Testis (tissue), 2 donors: Measurements from ENCODE around the gene RPE.

Experiments
- CTCF ChIP-seq, 3 experiments: fragments of 450-650 bp in 2 of 3; fragments of 200-600 bp in 1 of 3; sonication (generic) in 1 of 3; IDR thresholded peaks; one replicate each; pipeline ENCODE4 v1.5.1; 2016 to 2019; ENCODE audit warnings: antibody characterized with exemption in 3 of 3, mild to moderate bottlenecking in 2 of 3, moderate library complexity in 1 of 3
- POLR2A ChIP-seq: fragments of 450-650 bp; IDR thresholded peaks from one replicate; pipeline ENCODE4 v1.6.1; 2017; ENCODE audit warnings: antibody characterized with exemption, mild to moderate bottlenecking, moderate library complexity

- TF ChIP-seq CTCF (IDR thresholded peaks at IDR 0.05): no peak
- TF ChIP-seq POLR2A: no peak
These were observed 27.9 kb upstream of the RPE start for GRCh38 chr2:209974576-209974975.
